ENCODE results near the gene SYNGR1.

Gene SYNGR1

GRCh38 chr22:39430576-39431150 is 80.9 kb downstream of the SYNGR1 start:
- DNase-seq (ENCODE audit: low spot score), result no peak

GRCh38 chr22:39431216-39431801 is 81.5 kb downstream of the SYNGR1 start:
- no peak for DNase-seq (ENCODE audit: low spot score)

GRCh38 chr22:39431821-39432251 is 82.0 kb downstream of the SYNGR1 start:
- DNase-seq (ENCODE audit: low spot score), result no peak

- no peak for DNase-seq (ENCODE audit: low spot score)
These were observed 82.6 kb downstream of the SYNGR1 start for GRCh38 chr22:39432361-39432811.

GRCh38 chr22:39433476-39434242 is 83.9 kb downstream of the SYNGR1 start:
- DNase-seq (ENCODE audit: low spot score), result no peak

GRCh38 chr22:39434243-39434653 is 84.5 kb downstream of the SYNGR1 start:
- DNase-seq (ENCODE audit: low spot score), result no peak

- no peak for DNase-seq (ENCODE audit: low spot score)
These were observed 84.9 kb downstream of the SYNGR1 start for GRCh38 chr22:39434721-39435120.
